Lung (tissue), 12 donors: ENCODE measurements around the gene SPHK2. TPM values are rescaled to one million over a fixed set of nuclear protein-coding genes. Genes with fewer than 3 reads are reported as not detected.
"Not testable (repeated sequence)": the region's sequence is repeated elsewhere in the genome, so short reads cannot be mapped to it uniquely, and the experiment has no call there.

Source experiments
- ATAC-seq: fragments of 200-7000 bp; cut with Tn5 transposase; one replicate; pipeline ENCODE4 v1.9.1; 2020; ENCODE audit warnings: moderate number of reproducible peaks; ENCODE audit not compliant: insufficient read depth, low FRiP score
- DNase-seq, 3 donors: peaks; one replicate each; pipeline ENCODE4 v3.0.0-alpha.2; 2013 to 2017
- H3K27ac ChIP-seq, 2 donors: one replicate each; pipeline ENCODE4 v1.5.1; 2013; ENCODE audit warnings: mild to moderate bottlenecking in 2 of 2, moderate library complexity in 2 of 2, control low read depth in 1 of 2, inconsistent platforms in 1 of 2, low read depth in 1 of 2, low read length in 1 of 2
- H3K27me3 ChIP-seq, 3 donors: one replicate each; pipeline ENCODE4 v1.5.1; 2013; ENCODE audit warnings: low read length in 2 of 3; ENCODE audit not compliant: control insufficient read depth in 3 of 3, insufficient read depth in 3 of 3
- H3K36me3 ChIP-seq, 4 donors: one replicate each; pipeline ENCODE4 v1.5.1; 2013; ENCODE audit warnings: low read length in 4 of 4, mild to moderate bottlenecking in 1 of 4, moderate library complexity in 1 of 4; ENCODE audit not compliant: control insufficient read depth in 4 of 4, insufficient read depth in 4 of 4
- H3K4me1 ChIP-seq, 5 donors: one replicate each; pipeline ENCODE4 v1.5.1; 2013; ENCODE audit warnings: low read length in 5 of 5, mild to moderate bottlenecking in 2 of 5, moderate library complexity in 1 of 5; ENCODE audit not compliant: control insufficient read depth in 5 of 5, insufficient read depth in 5 of 5
- H3K4me3 ChIP-seq: one replicate; pipeline ENCODE4 v1.5.1; 2013; ENCODE audit warnings: mild to moderate bottlenecking, control low read depth, moderate library complexity
- H3K9ac ChIP-seq, 2 donors: one replicate each; pipeline ENCODE4 v1.5.1; 2013; ENCODE audit warnings: low read length in 2 of 2, control low read depth in 1 of 2; ENCODE audit not compliant: insufficient read depth in 1 of 2
- H3K9me3 ChIP-seq, 4 donors: one replicate each; pipeline ENCODE4 v1.5.1; 2013; ENCODE audit warnings: low read length in 3 of 4, mild to moderate bottlenecking in 1 of 4, moderate library complexity in 1 of 4; ENCODE audit not compliant: control insufficient read depth in 4 of 4, insufficient read depth in 3 of 4
- CTCF ChIP-seq: IDR thresholded peaks from 2 replicates; pipeline ENCODE4 v1.5.1; 2012; ENCODE audit warnings: mild to moderate bottlenecking; ENCODE audit errors: control extremely low read depth, extremely low read depth
- WGBS, 2 donors: extraction: QIAGEN DNeasy Blood & Tissue Kit; methylation state at CpG; one replicate each; pipeline ENCODE4 v1.1.7; 2013; 5-methylcytosine and 5-hydroxymethylcytosine counted together
- polyA plus RNA-seq, 2 donors: library from polyadenylated mRNA; stranded (reverse); fragments of 200-250 nt; gene quantifications; one replicate each; pipeline ENCODE4 v1.2.1, GENCODE V29; 2013
- total RNA-seq, 2 donors: library from RNA; depleted of rRNA in 1 of 2; stranded (reverse); fragments of >200 nt in 1 of 2; gene quantifications; one replicate each; pipeline ENCODE4 v1.2.1, GENCODE V29; 2014 to 2021
- donor health status: control.
- donor health status: control.
- donor health status: Bipolar disorder and iron deficiency.
- donor health status: healthy.
- donor health status: DM: yes; HTN: yes; CAD: no.

Gene SPHK2
- total and polyA plus RNA-seq, 4 donors = 10.3 to 35.3 (median 19.0) TPM

- ATAC-seq = no peak
Observed at GRCh38 chr19:48678201-48678600, 58.9 kb downstream of the SPHK2 start.

GRCh38 chr19:48680006-48680405 lies 60.7 kb downstream of the SPHK2 start:
- not testable (repeated sequence) for H3K27ac ChIP-seq, H3K27me3 ChIP-seq, H3K9me3 ChIP-seq, DNase-seq, H3K9ac ChIP-seq, H3K36me3 ChIP-seq, ATAC-seq, H3K4me3 ChIP-seq
- H3K4me1 ChIP-seq = peaks cover 0 to 13% (median 7%) of the 10 kb centered on the region in 5 donors
- 89 to 97% methylated on average over 11 to 16 of the region's 19 CpGs for WGBS, 2 donors

More at GRCh38 chr19:48678201-48678600, 58.9 kb downstream of the SPHK2 start:
- TF ChIP-seq CTCF = no peak
- 56 to 83% methylated on average over 4 of the region's 4 CpGs for WGBS, 2 donors
- no peak for DNase-seq
- Histone ChIP-seq H3K4me3 (no peak overlapping the region), H3K36me3 (no peaks in the 10 kb centered on the region), H3K9me3 (no peaks in the 10 kb centered on the region), H3K27ac (no peak overlapping the region), H3K9ac (no peak overlapping the region), H3K4me1 (peaks cover 0 to 7% (median 0%) of the 10 kb centered on the region in 5 donors), H3K27me3 (no peaks in the 10 kb centered on the region)

Other genes with a start within 250 kb of the SPHK2 start
- 100 to 1,000 TPM; 101 to 142 TPM for gene KDELR1, start 228.0 kb upstream of the SPHK2 start, total RNA-seq
- 100 to 1,000 TPM; 108 to 156 TPM for gene KDELR1, start 228.0 kb upstream of the SPHK2 start, polyA plus RNA-seq
- gene GRIN2D, start 225.8 kb upstream of the SPHK2 start, total RNA-seq = 1 to 10 TPM in 1 of 2 donors, under 1 TPM in 1; 0.54 to 1.0 TPM
- gene GRIN2D, start 225.8 kb upstream of the SPHK2 start, polyA plus RNA-seq = under 1 TPM; 0.26 to 0.32 TPM
- gene GRWD1, start 173.5 kb upstream of the SPHK2 start, total RNA-seq = 10 to 100 TPM; 14.6 to 38.1 TPM
- gene GRWD1, start 173.5 kb upstream of the SPHK2 start, polyA plus RNA-seq = 10 to 100 TPM in 1 of 2 donors, 1 to 10 TPM in 1; 8.9 to 29.2 TPM
- gene KCNJ14, start 163.9 kb upstream of the SPHK2 start, total RNA-seq = under 1 TPM; 0.82 to 0.83 TPM
- gene KCNJ14, start 163.9 kb upstream of the SPHK2 start, polyA plus RNA-seq = under 1 TPM; 0.21 to 0.35 TPM
- gene CYTH2, start 150.1 kb upstream of the SPHK2 start, total RNA-seq = 10 to 100 TPM; 45.3 to 72.5 TPM
- gene CYTH2, start 150.1 kb upstream of the SPHK2 start, polyA plus RNA-seq = 10 to 100 TPM; 44.1 to 53.1 TPM
- 10 to 100 TPM in 1 of 2 donors, 1 to 10 TPM in 1; 3.1 to 10.7 TPM for gene LMTK3, start 107.7 kb upstream of the SPHK2 start, total RNA-seq
- 1 to 10 TPM; 1.9 to 6.5 TPM for gene LMTK3, start 107.7 kb upstream of the SPHK2 start, polyA plus RNA-seq
- gene SULT2B1, start 67.3 kb upstream of the SPHK2 start, total RNA-seq = 10 to 100 TPM in 1 of 2 donors, 1 to 10 TPM in 1; 1.2 to 10.5 TPM
- 10 to 100 TPM; 10.9 to 22.9 TPM for gene SULT2B1, start 67.3 kb upstream of the SPHK2 start, polyA plus RNA-seq
- not detected for gene SPACA4, start 12.8 kb upstream of the SPHK2 start, total RNA-seq
- gene SPACA4, start 12.8 kb upstream of the SPHK2 start, polyA plus RNA-seq = under 1 TPM; 0.03 to 0.16 TPM
- 10 to 100 TPM; 22.2 to 41.1 TPM for gene FAM83E, start 4.4 kb upstream of the SPHK2 start, total RNA-seq
- gene FAM83E, start 4.4 kb upstream of the SPHK2 start, polyA plus RNA-seq = 10 to 100 TPM; 32.3 to 43.8 TPM
- 1,000 to 10,000 TPM; 1,019 to 1,119 TPM for gene RPL18, start 328 bp upstream of the SPHK2 start, total RNA-seq
- 1,000 to 10,000 TPM; 1,696 to 3,542 TPM for gene RPL18, start 328 bp upstream of the SPHK2 start, polyA plus RNA-seq
- 10 to 100 TPM in 1 of 2 donors, 1 to 10 TPM in 1; 9.4 to 10.3 TPM for gene DBP, start 17.9 kb downstream of the SPHK2 start, total RNA-seq
- gene DBP, start 17.9 kb downstream of the SPHK2 start, polyA plus RNA-seq = 10 to 100 TPM in 1 of 2 donors, 1 to 10 TPM in 1; 6.8 to 16.8 TPM
- gene CA11, start 26.7 kb downstream of the SPHK2 start, total RNA-seq = 1 to 10 TPM in 1 of 2 donors, under 1 TPM in 1; 0.88 to 5.4 TPM
- gene CA11, start 26.7 kb downstream of the SPHK2 start, polyA plus RNA-seq = 10 to 100 TPM in 1 of 2 donors, 1 to 10 TPM in 1; 4.8 to 13.0 TPM
- under 1 TPM; 0.26 to 0.28 TPM for gene NTN5, start 53.5 kb downstream of the SPHK2 start, total RNA-seq
- under 1 TPM; 0.11 to 0.28 TPM for gene NTN5, start 53.5 kb downstream of the SPHK2 start, polyA plus RNA-seq
- gene FUT2, start 76.5 kb downstream of the SPHK2 start, total RNA-seq = 1 to 10 TPM in 1 of 2 donors, under 1 TPM in 1; 0.40 to 5.6 TPM
- 1 to 10 TPM; 4.4 to 6.5 TPM for gene FUT2, start 76.5 kb downstream of the SPHK2 start, polyA plus RNA-seq
- gene MAMSTR, start 100.2 kb downstream of the SPHK2 start, total RNA-seq = 1 to 10 TPM; 1.3 to 1.5 TPM
- gene MAMSTR, start 100.2 kb downstream of the SPHK2 start, polyA plus RNA-seq = 1 to 10 TPM in 1 of 2 donors, under 1 TPM in 1; 0.48 to 1.2 TPM
- gene RASIP1, start 121.1 kb downstream of the SPHK2 start, total RNA-seq = 10 to 100 TPM; 26.2 to 32.8 TPM
- 10 to 100 TPM; 24.7 to 37.9 TPM for gene RASIP1, start 121.1 kb downstream of the SPHK2 start, polyA plus RNA-seq
- 1 to 10 TPM; 1.2 to 3.1 TPM for gene IZUMO1, start 127.4 kb downstream of the SPHK2 start, total RNA-seq
- 1 to 10 TPM in 1 of 2 donors, under 1 TPM in 1; 0.97 to 2.4 TPM for gene IZUMO1, start 127.4 kb downstream of the SPHK2 start, polyA plus RNA-seq
- gene FUT1, start 133.1 kb downstream of the SPHK2 start, total RNA-seq = 10 to 100 TPM in 1 of 2 donors, 1 to 10 TPM in 1; 5.1 to 12.4 TPM
- gene FUT1, start 133.1 kb downstream of the SPHK2 start, polyA plus RNA-seq = 1 to 10 TPM; 5.5 to 8.6 TPM
- gene FGF21, start 136.0 kb downstream of the SPHK2 start, total RNA-seq = not detected
- gene FGF21, start 136.0 kb downstream of the SPHK2 start, polyA plus RNA-seq = not detected
- gene BCAT2, start 191.5 kb downstream of the SPHK2 start, total RNA-seq = 10 to 100 TPM; 36.5 to 93.7 TPM
- gene BCAT2, start 191.5 kb downstream of the SPHK2 start, polyA plus RNA-seq = 10 to 100 TPM; 63.9 to 72.7 TPM
- gene HSD17B14, start 217.0 kb downstream of the SPHK2 start, total RNA-seq = 10 to 100 TPM; 12.8 to 17.9 TPM
- 10 to 100 TPM in 1 of 2 donors, 1 to 10 TPM in 1; 9.0 to 39.1 TPM for gene HSD17B14, start 217.0 kb downstream of the SPHK2 start, polyA plus RNA-seq
- gene PLEKHA4, start 249.1 kb downstream of the SPHK2 start, total RNA-seq = 10 to 100 TPM in 1 of 2 donors, 1 to 10 TPM in 1; 8.4 to 57.7 TPM
- 10 to 100 TPM; 19.3 to 22.0 TPM for gene PLEKHA4, start 249.1 kb downstream of the SPHK2 start, polyA plus RNA-seq